Right lobe of liver (tissue), 6 donors: ENCODE data around the gene LRRC41. TPM values are rescaled to one million over a fixed set of nuclear protein-coding genes. Genes with fewer than 3 reads are reported as not detected.
"Not testable (repeated sequence)": the region's sequence is repeated elsewhere in the genome, so short reads cannot be mapped to it uniquely, and the experiment has no call there.

Experiments
- ATAC-seq, 4 donors: fragments of 200-7000 bp; cut with Tn5 transposase; one replicate each; pipeline ENCODE4 v1.9.1; 2020; ENCODE audit warnings: mild to moderate bottlenecking in 4 of 4, moderate library complexity in 4 of 4
- DNase-seq, 3 donors: peaks; one replicate each; pipeline ENCODE4 v3.0.0-alpha.2; 2020
- H3K27ac ChIP-seq, 3 donors: fragments of 200-600 bp; one replicate each; pipeline ENCODE4 v1.8.0; 2022
- H3K27me3 ChIP-seq, 2 donors: fragments of 200-600 bp; one replicate each; pipeline ENCODE4 v1.8.0; 2022
- H3K36me3 ChIP-seq, 4 donors: fragments of 200-600 bp; sonication (generic) in 1 of 4; one replicate each; pipeline versions ENCODE4 v1.5.1 to v1.8.0; 2017 to 2022; ENCODE audit warnings: control low read depth in 1 of 4
- H3K4me1 ChIP-seq, 4 donors: fragments of 200-600 bp; sonication (generic) in 1 of 4; one replicate each; pipeline versions ENCODE4 v1.5.1 to v1.8.0; 2017 to 2022; ENCODE audit warnings: control low read depth in 1 of 4
- H3K4me3 ChIP-seq, 3 donors: fragments of 200-600 bp; one replicate each; pipeline ENCODE4 v1.8.0; 2022
- H3K9me3 ChIP-seq, 4 donors: fragments of 200-600 bp; sonication (generic) in 1 of 4; one replicate each; pipeline versions ENCODE4 v1.5.1 to v1.8.0; 2017 to 2022; ENCODE audit warnings: control low read depth in 1 of 4
- CTCF ChIP-seq, 4 donors: fragments of 200-600 bp in 3 of 4; fragments of 450-650 bp in 1 of 4; IDR thresholded peaks; one replicate each; pipeline versions ENCODE4 v1.5.1 to v1.8.0; 2016 to 2022; ENCODE audit warnings: antibody characterized with exemption in 4 of 4, mild to moderate bottlenecking in 2 of 4
- POLR2A ChIP-seq: fragments of 450-650 bp; IDR thresholded peaks from one replicate; pipeline ENCODE4 v1.6.1; 2017; ENCODE audit warnings: antibody characterized with exemption, mild to moderate bottlenecking
- WGBS: methylation state at CpG from one replicate; pipeline ENCODE4 v1.1.6; 2018; ENCODE audit warnings: low coverage, low lambda C conversion rate; ENCODE audit not compliant: insufficient coverage; ENCODE audit errors: missing lambda C conversion rate; 5-methylcytosine and 5-hydroxymethylcytosine counted together
- intact Hi-C, 2 donors: fragments of 100-400 bp; cut with DNase I; formaldehyde crosslinking; loops; one replicate each; pipeline versions ENCODE4 v1.11.2 to v1.14.1; 2022
- total RNA-seq, 6 experiments: library from RNA; depleted of rRNA in 2 of 6; stranded (reverse); fragments of >200 nt in 2 of 6; fragmentation: NEBNext Ultra II Directional in 3 of 6; extraction: Animal tissue kit (Norgen Biotek cat#: 25700) in 3 of 6; gene quantifications; one replicate each; pipeline versions ENCODE4 v1.1.0 to v1.2.4, GENCODE V29; 2016 to 2023
- donor health status: DM: no; HTN: yes; CAD: no.
- donor health status: DM: no; HTN: no; CAD: no.
- donor health status: DM: no; HTN: no; CAD: no.
- donor health status: DM: no; HTN: yes; CAD: no.
- donor health status: DM: no; HTN: yes; CAD: no.

LRRC41 gene
- total RNA-seq, 6 experiments from 2014 or later, result 24.4 to 37.0 (median 29.0) TPM

GRCh38 chr1:46319960-46320914, 16.8 kb upstream of the LRRC41 start:
- ATAC-seq, intact Hi-C loops, H3K27ac ChIP-seq, H3K27me3 ChIP-seq, H3K4me3 ChIP-seq, DNase-seq, H3K4me1 ChIP-seq, H3K9me3 ChIP-seq: not testable (repeated sequence)
- 96% methylated on average over 4 of the region's 13 CpGs for WGBS
- H3K36me3 ChIP-seq, result peaks cover 0 to 25% (median 9%) of the 10 kb centered on the region in 4 donors

- DNase-seq, intact Hi-C loops, ATAC-seq: not testable (repeated sequence)
Observed at GRCh38 chr1:46319301-46319700, 15.9 kb upstream of the LRRC41 start.

GRCh38 chr1:46317323-46317722, 13.9 kb upstream of the LRRC41 start:
- Histone ChIP-seq H3K9me3 (no peaks in the 10 kb centered on the region), H3K27me3 (no peaks in the 10 kb centered on the region), H3K4me1 (no peaks in the 10 kb centered on the region), H3K36me3 (peaks cover 0 to 49% (median 22%) of the 10 kb centered on the region in 4 donors), H3K27ac (no peak overlapping the region), H3K4me3 (no peak overlapping the region)
- no peak for DNase-seq
- WGBS, result 100% methylated on average over 1 of the region's 1 CpG
- TF ChIP-seq CTCF (IDR thresholded peaks at IDR 0.05) (no peak), POLR2A (no peak)
- intact Hi-C loops, result no loop called here
- no peak for ATAC-seq

More at GRCh38 chr1:46319301-46319700, 15.9 kb upstream of the LRRC41 start:
- WGBS, result 100% methylated on average over 6 of the region's 6 CpGs
- peaks cover 0 to 29% (median 10%) of the 10 kb centered on the region in 4 donors for H3K36me3 ChIP-seq
- H3K27ac ChIP-seq, H3K4me1 ChIP-seq, H3K9me3 ChIP-seq, H3K27me3 ChIP-seq, H3K4me3 ChIP-seq: not testable (repeated sequence)

- no peaks in the 10 kb centered on the region for H3K4me1 ChIP-seq
- no peak for ATAC-seq
- H3K27me3 ChIP-seq, result no peaks in the 10 kb centered on the region
- peaks cover 0 to 63% (median 32%) of the 10 kb centered on the region in 4 donors for H3K36me3 ChIP-seq
- intact Hi-C loops, result no loop called here
- no peak overlapping the region for H3K27ac ChIP-seq
- no peak for DNase-seq
- H3K9me3 ChIP-seq, result no peaks in the 10 kb centered on the region
- no peak overlapping the region for H3K4me3 ChIP-seq
- WGBS, result 82% methylated on average over 1 of the region's 3 CpGs
- no peak for TF ChIP-seq CTCF (IDR thresholded peaks at IDR 0.05)
- no peak for TF ChIP-seq POLR2A
Observed at GRCh38 chr1:46315669-46316403, 12.4 kb upstream of the LRRC41 start.

GRCh38 chr1:46310321-46310720, 6.9 kb upstream of the LRRC41 start:
- peaks cover 0 to 50% (median 27%) of the 10 kb centered on the region in 4 donors for H3K36me3 ChIP-seq
- TF ChIP-seq CTCF (IDR thresholded peaks at IDR 0.05), result no peak
- TF ChIP-seq POLR2A, result no peak

More at GRCh38 chr1:46310321-46310720, 6.9 kb upstream of the LRRC41 start:
- ATAC-seq (no peak), DNase-seq (no peak)
- Histone ChIP-seq H3K9me3 (no peaks in the 10 kb centered on the region), H3K27me3 (no peaks in the 10 kb centered on the region), H3K27ac (no peak overlapping the region), H3K4me3 (no peak overlapping the region), H3K4me1 (peaks cover 0 to 7% (median 0%) of the 10 kb centered on the region in 4 donors)
- intact Hi-C loops, result no loop called here
- WGBS, result 88% methylated on average over 3 of the region's 4 CpGs
